OCI-LY3 (cell line): Measurements from ENCODE around the gene FGR.

Experiments used
- CTCF ChIP-seq: fragments of 200-600, 300-600 bp; sonication (generic); IDR thresholded peaks from 2 replicates; pipeline ENCODE4 v1.5.1; 2014; ENCODE audit warnings: antibody characterized with exemption, low read length, low read depth
- EZH2phosphoT487 ChIP-seq: fragments of 200-600 bp; shearing (Covaris generic); IDR thresholded peaks from 2 replicates; pipeline ENCODE4 v1.6.1; 2018; ENCODE audit warnings: antibody characterized with exemption, mixed run types, low read depth

GRCh38 chr1:27684176-27684575 is 49.2 kb upstream of the FGR start:
- TF ChIP-seq CTCF (no peak), EZH2phosphoT487 (no peak)
